ENCODE results near the gene GPR89B.
"Not testable (repeated sequence)": the region's sequence is repeated elsewhere in the genome, so short reads cannot be mapped to it uniquely, and the experiment has no call there.

GPR89B gene

GRCh38 chr1:147942563-147942962, 14.3 kb downstream of the GPR89B start:
- H3K4me1 ChIP-seq; H3K9me3 ChIP-seq; H3K36me3 ChIP-seq; H3K27me3 ChIP-seq; H3K4me3 ChIP-seq (ENCODE audit: low read depth, low read length); DNase-seq: not testable (repeated sequence)

GRCh38 chr1:147949517-147949916, 21.3 kb downstream of the GPR89B start:
- H3K27me3 ChIP-seq; H3K4me1 ChIP-seq; DNase-seq; H3K4me3 ChIP-seq (ENCODE audit: low read depth, low read length); H3K36me3 ChIP-seq; H3K9me3 ChIP-seq: not testable (repeated sequence)

GRCh38 chr1:147958906-147959305, 30.7 kb downstream of the GPR89B start:
- DNase-seq; H3K27me3 ChIP-seq; H3K4me3 ChIP-seq (ENCODE audit: low read depth, low read length); H3K4me1 ChIP-seq; H3K36me3 ChIP-seq; H3K9me3 ChIP-seq: not testable (repeated sequence)

- H3K36me3 ChIP-seq; DNase-seq; H3K9me3 ChIP-seq; H3K27me3 ChIP-seq; H3K4me3 ChIP-seq (ENCODE audit: low read depth, low read length); H3K4me1 ChIP-seq: not testable (repeated sequence)
These were observed 31.5 kb downstream of the GPR89B start for GRCh38 chr1:147959680-147960079.

- not testable (repeated sequence) for H3K4me1 ChIP-seq; H3K36me3 ChIP-seq; H3K4me3 ChIP-seq (ENCODE audit: low read depth, low read length); H3K27me3 ChIP-seq; DNase-seq; H3K9me3 ChIP-seq
These were observed 36.4 kb downstream of the GPR89B start for GRCh38 chr1:147964575-147964974.

- not testable (repeated sequence) for H3K9me3 ChIP-seq; H3K4me3 ChIP-seq (ENCODE audit: low read depth, low read length); DNase-seq; H3K4me1 ChIP-seq; H3K36me3 ChIP-seq; H3K27me3 ChIP-seq
These were observed 38.4 kb downstream of the GPR89B start for GRCh38 chr1:147966657-147967056.

- DNase-seq; H3K27me3 ChIP-seq; H3K4me1 ChIP-seq; H3K4me3 ChIP-seq (ENCODE audit: low read depth, low read length); H3K9me3 ChIP-seq; H3K36me3 ChIP-seq: not testable (repeated sequence)
These were observed 50.9 kb downstream of the GPR89B start for GRCh38 chr1:147978896-147979651.

GRCh38 chr1:147985374-147985773, 57.2 kb downstream of the GPR89B start:
- H3K4me3 ChIP-seq (ENCODE audit: low read depth, low read length); H3K4me1 ChIP-seq; H3K27me3 ChIP-seq; H3K9me3 ChIP-seq; H3K36me3 ChIP-seq; DNase-seq: not testable (repeated sequence)

GRCh38 chr1:147987893-147988292, 59.7 kb downstream of the GPR89B start:
- H3K9me3 ChIP-seq, result not testable (repeated sequence)

GRCh38 chr1:147992916-147993315, 64.7 kb downstream of the GPR89B start:
- DNase-seq; H3K27me3 ChIP-seq; H3K9me3 ChIP-seq; H3K4me1 ChIP-seq; H3K36me3 ChIP-seq; H3K4me3 ChIP-seq (ENCODE audit: low read depth, low read length): not testable (repeated sequence)

More at GRCh38 chr1:147987893-147988292, 59.7 kb downstream of the GPR89B start:
- H3K4me1 ChIP-seq; DNase-seq; H3K36me3 ChIP-seq; H3K4me3 ChIP-seq (ENCODE audit: low read depth, low read length); H3K27me3 ChIP-seq: not testable (repeated sequence)

- H3K27me3 ChIP-seq; DNase-seq; H3K4me3 ChIP-seq (ENCODE audit: low read depth, low read length); H3K4me1 ChIP-seq; H3K9me3 ChIP-seq; H3K36me3 ChIP-seq: not testable (repeated sequence)
These were observed 65.2 kb downstream of the GPR89B start for GRCh38 chr1:147993400-147993799.

GRCh38 chr1:147993825-147994615, 65.8 kb downstream of the GPR89B start:
- not testable (repeated sequence) for H3K4me1 ChIP-seq

GRCh38 chr1:147996088-147996487, 67.9 kb downstream of the GPR89B start:
- H3K4me3 ChIP-seq (ENCODE audit: low read depth, low read length); H3K9me3 ChIP-seq; H3K36me3 ChIP-seq; DNase-seq; H3K27me3 ChIP-seq; H3K4me1 ChIP-seq: not testable (repeated sequence)

More at GRCh38 chr1:147993825-147994615, 65.8 kb downstream of the GPR89B start:
- not testable (repeated sequence) for H3K27me3 ChIP-seq; H3K4me3 ChIP-seq (ENCODE audit: low read depth, low read length); DNase-seq; H3K36me3 ChIP-seq; H3K9me3 ChIP-seq

- H3K27me3 ChIP-seq; H3K36me3 ChIP-seq; H3K4me1 ChIP-seq; H3K4me3 ChIP-seq (ENCODE audit: low read depth, low read length); H3K9me3 ChIP-seq; DNase-seq: not testable (repeated sequence)
These were observed 79.5 kb downstream of the GPR89B start for GRCh38 chr1:148007724-148008123.
